Heart right ventricle (tissue), 16 donors: ENCODE data around the gene CKAP2L. TPM values are rescaled to one million over a fixed set of nuclear protein-coding genes. Genes with fewer than 3 reads are reported as not detected.

ENCODE experiments used
- ATAC-seq, 8 donors: fragments of 200-7000 bp; cut with Tn5 transposase; one replicate each; pipeline ENCODE4 v1.9.1; 2020; ENCODE audit warnings: mild to moderate bottlenecking in 8 of 8, moderate library complexity in 8 of 8, moderate number of reproducible peaks in 1 of 8
- DNase-seq, 2 donors: peaks; one replicate each; pipeline ENCODE4 v3.0.0-alpha.2; 2020
- H3K27ac ChIP-seq, 10 donors: fragments of 200-600 bp; sonication (generic) in 2 of 10; one replicate each; pipeline versions ENCODE4 v1.5.0 to v1.8.0; 2020 to 2022; ENCODE audit warnings: mild to moderate bottlenecking in 3 of 10
- H3K27me3 ChIP-seq, 7 donors: fragments of 200-600 bp; one replicate each; pipeline ENCODE4 v1.8.0; 2021 to 2022; ENCODE audit warnings: mild to moderate bottlenecking in 2 of 7
- H3K36me3 ChIP-seq, 9 donors: fragments of 200-600 bp; sonication (generic) in 1 of 9; one replicate each; pipeline versions ENCODE4 v1.5.0 to v1.8.0; 2020 to 2022; ENCODE audit warnings: mild to moderate bottlenecking in 2 of 9
- H3K4me1 ChIP-seq, 9 donors: fragments of 200-600 bp; sonication (generic) in 1 of 9; one replicate each; pipeline versions ENCODE4 v1.5.0 to v1.8.0; 2020 to 2022; ENCODE audit warnings: mild to moderate bottlenecking in 4 of 9
- H3K4me3 ChIP-seq, 10 donors: fragments of 200-600 bp; sonication (generic) in 2 of 10; one replicate each; pipeline versions ENCODE4 v1.5.0 to v1.8.0; 2020 to 2022; ENCODE audit warnings: mild to moderate bottlenecking in 7 of 10, moderate library complexity in 2 of 10
- H3K9me3 ChIP-seq, 11 donors: fragments of 200-600 bp in 10 of 11; sonication (generic) in 2 of 11; one replicate each; pipeline versions ENCODE4 v1.5.0 to v1.8.0; 2013 to 2022; ENCODE audit warnings: mild to moderate bottlenecking in 2 of 11, control low read depth in 1 of 11, moderate library complexity in 1 of 11
- CTCF ChIP-seq, 9 donors: fragments of 200-600 bp; sonication (generic) in 2 of 9; IDR thresholded peaks; one replicate each; pipeline versions ENCODE4 v1.5.0 to v1.8.0; 2021 to 2022; ENCODE audit warnings: antibody characterized with exemption in 9 of 9, mild to moderate bottlenecking in 5 of 9, moderate library complexity in 1 of 9
- WGBS, 2 donors: extraction: QIAGEN DNeasy Blood & Tissue Kit; methylation state at CpG; one replicate each; pipeline ENCODE4 v1.1.7; 2013; ENCODE audit warnings: inconsistent platforms in 1 of 2; 5-methylcytosine and 5-hydroxymethylcytosine counted together
- intact Hi-C, 10 donors: fragments of 100-400 bp; cut with DNase I; formaldehyde crosslinking; loops; one replicate each; pipeline versions ENCODE4 v1.11.1 to v1.14.2; 2022
- polyA plus RNA-seq, 2 donors: library from polyadenylated mRNA; stranded (reverse); fragments of 200-250 nt; gene quantifications; one replicate each; pipeline ENCODE4 v1.2.3, GENCODE V29; 2013
- total RNA-seq, 10 donors: library from RNA; stranded (reverse); fragmentation: NEBNext Ultra II Directional in 3 of 10; extraction: Animal tissue kit (Norgen Biotek cat#: 25700) in 3 of 10; gene quantifications; one replicate each; pipeline versions ENCODE4 v1.2.1 to v1.2.4, GENCODE V29; 2021 to 2023
- donor health status: Arrhythmogenic right ventricular cardiomyopathy.
- donor health status: ischemic (EF 13 %, LVEDD 7.1; RV severe dilation, severe dysfunction).
- donor health status: healthy with polysubstance abuse.
- donor health status: DM: no; HTN: yes; CAD: no.
- donor health status: DM: no; HTN: no; CAD: no.
- donor health status: ischemic (EF 25% LVEDD 6.9; RV normal size, moderate dysfunction).
- donor health status: ischemic (EF 25% LVEDD 5.7; RV mildly dilated, moderate dysfunction).
- donor health status: healthy.
- donor health status: DM: yes; HTN: yes; CAD: no.
- donor health status: Ischemic cardiomyopathy.
- donor health status: ischemic (EF 35%, LVEDD 5.7; RV mildly dilated, moderate dysfunction).
- donor health status: nonischemic (EF 11% LVEDD 7.7; RV severe dilation, severe dysfunction).
- donor health status: DM: yes; HTN: yes; CAD: no.
- donor health status: PGD.
- donor health status: ischemic (EF 29% LVEDD 5.4; RV normal size, mild dysfunction).
- donor health status: nonischemic (EF 23%, LVEDD 6.1; RV moderate dilation, normal function).

The CKAP2L gene
- total and polyA plus RNA-seq, 12 donors: 0.03 to 1.8 (median 0.44) TPM; not detected in 5

GRCh38 chr2:112798979-112799975 lies 34.9 kb upstream of the CKAP2L start:
- H3K27me3 ChIP-seq: peaks cover 0 to 6% (median 0%) of the 10 kb centered on the region in 7 donors
- no peak for TF ChIP-seq CTCF (IDR thresholded peaks at IDR 0.05)
- intact Hi-C loops: no loop called here
- no peaks in the 10 kb centered on the region for H3K36me3 ChIP-seq
- no peak for DNase-seq
- H3K27ac ChIP-seq: no peak overlapping the region
- peaks cover 0 to 21% (median 0%) of the 10 kb centered on the region in 9 donors for H3K4me1 ChIP-seq
- peaks cover 0 to 9% (median 0%) of the 10 kb centered on the region in 11 donors for H3K9me3 ChIP-seq
- ATAC-seq: no peak
- no peak overlapping the region for H3K4me3 ChIP-seq
- 79 to 86% methylated on average over 8 of the region's 8 CpGs for WGBS, 2 donors

- ATAC-seq: no peak
- TF ChIP-seq CTCF (IDR thresholded peaks at IDR 0.05): no peak
- no peak for DNase-seq
- H3K9me3 ChIP-seq: peaks cover 0 to 9% (median 0%) of the 10 kb centered on the region in 11 donors
- no peaks in the 10 kb centered on the region for H3K36me3 ChIP-seq
- no peak overlapping the region for H3K4me3 ChIP-seq
- peaks cover 0 to 6% (median 0%) of the 10 kb centered on the region in 7 donors for H3K27me3 ChIP-seq
- no peak overlapping the region for H3K27ac ChIP-seq
- intact Hi-C loops: no loop called here
- peaks cover 0 to 32% (median 0%) of the 10 kb centered on the region in 9 donors for H3K4me1 ChIP-seq
- 0% methylated on average over 1 of the region's 1 CpG for WGBS, 2 donors
Measured at GRCh38 chr2:112796486-112796885, 32.1 kb upstream of the CKAP2L start.

- H3K36me3 ChIP-seq: no peaks in the 10 kb centered on the region
- no peak for DNase-seq
- intact Hi-C loops: no loop called here
- TF ChIP-seq CTCF (IDR thresholded peaks at IDR 0.05): no peak
- H3K4me3 ChIP-seq: no peak overlapping the region
- ATAC-seq: no peak
- no peak overlapping the region for H3K27ac ChIP-seq
- peaks cover 0 to 32% (median 0%) of the 10 kb centered on the region in 9 donors for H3K4me1 ChIP-seq
- 80 to 95% methylated on average over 1 of the region's 1 CpG for WGBS, 2 donors
- peaks cover 0 to 6% (median 0%) of the 10 kb centered on the region in 7 donors for H3K27me3 ChIP-seq
- peaks cover 0 to 8% (median 0%) of the 10 kb centered on the region in 11 donors for H3K9me3 ChIP-seq
Measured at GRCh38 chr2:112795774-112796173, 31.4 kb upstream of the CKAP2L start.

GRCh38 chr2:112794841-112795240 lies 30.4 kb upstream of the CKAP2L start:
- Histone ChIP-seq H3K27ac (no peak overlapping the region), H3K4me3 (no peak overlapping the region), H3K27me3 (peaks cover 0 to 6% (median 0%) of the 10 kb centered on the region in 7 donors), H3K9me3 (peaks cover 0 to 3% (median 0%) of the 10 kb centered on the region in 11 donors), H3K4me1 (peaks cover 0 to 32% (median 0%) of the 10 kb centered on the region in 9 donors), H3K36me3 (no peaks in the 10 kb centered on the region)
- no peak for TF ChIP-seq CTCF (IDR thresholded peaks at IDR 0.05)
- ATAC-seq (no peak), DNase-seq (no peak)
- 32 to 48% methylated on average over 3 of the region's 3 CpGs for WGBS, 2 donors
- intact Hi-C loops: no loop called here
